IMR-90 (cell line): ENCODE data around the gene FGFRL1. TPM values are rescaled to one million over a fixed set of nuclear protein-coding genes. Genes with fewer than 3 reads are reported as not detected.

ENCODE experiments used
- ATAC-seq: fragments of 200-7000 bp; cut with Tn5 transposase; 2 replicates; pipeline ENCODE4 v1.9.1; 2020; ENCODE audit warnings: low read depth, mild to moderate bottlenecking, moderate library complexity
- BruUV-seq: library from RNA; stranded (reverse); fragments of 400-500 nt; replicated peaks from 2 replicates; lab custom pipeline; 2021; lab: Mats Ljungman, UMichigan
- CTCF ChIA-PET: fragments of 300-600 bp; formaldehyde crosslinking; extraction: SDS; loops from one replicate; lab custom pipeline; 2021; ENCODE audit warnings: antibody characterized with exemption; lab: Yijun Ruan, JAX
- POLR2A ChIA-PET: fragments of 300-600 bp; sonication (Branson Sonifier 250); formaldehyde crosslinking; loops from one replicate; lab custom pipeline; 2022; ENCODE audit warnings: antibody characterized with exemption; ENCODE audit not compliant: unreplicated experiment; lab: Charles Lee
- DNase-seq: peaks from one replicate; pipeline ENCODE4 v3.0.0; 2013
- H2AFZ ChIP-seq: replicated peaks from 2 replicates; pipeline ENCODE3; 2013; ENCODE audit warnings: low read length, mild to moderate bottlenecking; ENCODE audit not compliant: poor library complexity
- H2AK5ac ChIP-seq: 2 replicates; pipeline ENCODE4 v1.6.1; 2013; ENCODE audit warnings: low read depth, low read length, inconsistent platforms
- H2AK9ac ChIP-seq: replicated peaks from 2 replicates; pipeline ENCODE3; 2013; ENCODE audit warnings: mild to moderate bottlenecking, low read depth, low read length, moderate library complexity; ENCODE audit not compliant: poor library complexity
- H2BK120ac ChIP-seq: 2 replicates; pipeline ENCODE4 v1.6.1; 2013; ENCODE audit warnings: low read depth, low read length, inconsistent platforms
- H2BK15ac ChIP-seq: 3 replicates; pipeline ENCODE4 v1.6.1; 2013; ENCODE audit warnings: low read depth, low read length, inconsistent platforms
- H2BK20ac ChIP-seq: 2 replicates; pipeline ENCODE4 v1.6.1; 2013; ENCODE audit warnings: low read depth, mild to moderate bottlenecking, inconsistent platforms, low read length, moderate library complexity
- H2BK5ac ChIP-seq: 2 replicates; pipeline ENCODE4 v1.6.1; 2013; ENCODE audit warnings: mild to moderate bottlenecking, low read depth, low read length, inconsistent platforms; ENCODE audit not compliant: poor library complexity, severe bottlenecking
- H3K14ac ChIP-seq: replicated peaks from 2 replicates; pipeline ENCODE4 v1.6.1; 2013; ENCODE audit warnings: low read depth, low read length, inconsistent platforms
- H3K18ac ChIP-seq: 2 replicates; pipeline ENCODE4 v1.6.1; 2013; ENCODE audit warnings: low read depth, low read length, control low read depth
- H3K23ac ChIP-seq: 2 replicates; pipeline ENCODE4 v1.6.1; 2013; ENCODE audit warnings: low read depth, low read length, inconsistent platforms
- H3K27ac ChIP-seq: 2 replicates; pipeline ENCODE4 v1.5.1; 2013; ENCODE audit warnings: mild to moderate bottlenecking, control low read depth, low read length; ENCODE audit not compliant: insufficient read depth
- H3K27me3 ChIP-seq: 2 replicates; pipeline ENCODE4 v1.6.1; 2013; ENCODE audit warnings: low read length; ENCODE audit not compliant: control insufficient read depth, insufficient read depth
- H3K36me3 ChIP-seq: 2 replicates; pipeline ENCODE4 v1.6.1; 2013; ENCODE audit warnings: low read length, mixed read lengths; ENCODE audit not compliant: control insufficient read depth, insufficient read depth
- H3K4ac ChIP-seq: 2 replicates; pipeline ENCODE4 v1.6.1; 2013; ENCODE audit warnings: low read depth, low read length, inconsistent platforms
- H3K4me1 ChIP-seq: 2 replicates; pipeline ENCODE4 v1.6.1; 2013; ENCODE audit warnings: low read length, mixed read lengths; ENCODE audit not compliant: control insufficient read depth, insufficient read depth
- H3K4me2 ChIP-seq: 2 replicates; pipeline ENCODE4 v1.6.1; 2013; ENCODE audit warnings: low read depth, mild to moderate bottlenecking, control low read depth, low read length, moderate library complexity
- H3K4me3 ChIP-seq: 2 replicates; pipeline ENCODE4 v1.5.1; 2013; ENCODE audit warnings: low read depth, mild to moderate bottlenecking, control low read depth, low read length, moderate library complexity; ENCODE audit not compliant: insufficient read depth
- H3K56ac ChIP-seq: 2 replicates; pipeline ENCODE4 v1.6.1; 2013; ENCODE audit warnings: low read length, inconsistent platforms; ENCODE audit not compliant: insufficient read depth; ENCODE audit errors: extremely low read depth
- H3K79me1 ChIP-seq, 2 experiments: 2 replicates each; pipeline ENCODE4 v1.6.1; 2013; ENCODE audit warnings: low read length in 2 of 2, inconsistent platforms in 1 of 2, low read depth in 1 of 2
- H3K9ac ChIP-seq: 2 replicates; pipeline ENCODE4 v1.6.1; 2013; ENCODE audit warnings: low read depth, low read length, control low read depth
- H3K9me1 ChIP-seq: 2 replicates; pipeline ENCODE4 v1.6.1; 2013; ENCODE audit warnings: low read length, inconsistent platforms; ENCODE audit not compliant: insufficient read depth
- H3K9me3 ChIP-seq: 2 replicates; pipeline ENCODE4 v1.6.1; 2013; ENCODE audit warnings: low read length; ENCODE audit not compliant: control insufficient read depth, insufficient read depth
- H4K20me1 ChIP-seq: 2 replicates; pipeline ENCODE4 v1.6.1; 2013; ENCODE audit warnings: low read length, inconsistent platforms; ENCODE audit not compliant: insufficient read depth
- H4K5ac ChIP-seq: 2 replicates; pipeline ENCODE4 v1.6.1; 2013; ENCODE audit warnings: mild to moderate bottlenecking, low read depth, low read length, control low read depth
- H4K8ac ChIP-seq, 2 experiments: 2 replicates each; pipeline ENCODE4 v1.6.1; 2013; ENCODE audit warnings: low read depth in 2 of 2, low read length in 2 of 2, control low read depth in 1 of 2, inconsistent platforms in 1 of 2
- H4K91ac ChIP-seq: 2 replicates; pipeline ENCODE4 v1.6.1; 2013; ENCODE audit warnings: low read depth, low read length, inconsistent platforms; ENCODE audit not compliant: insufficient read depth
- CEBPB ChIP-seq: IDR thresholded peaks from 2 replicates; pipeline ENCODE4 v1.6.1; 2012; ENCODE audit warnings: low read depth, low read length, improper control_type of control experiment
- MAFK ChIP-seq: IDR thresholded peaks from 2 replicates; pipeline ENCODE4 v1.6.1; 2012; ENCODE audit warnings: low read depth, low read length, improper control_type of control experiment
- MAZ ChIP-seq: IDR thresholded peaks from 2 replicates; pipeline ENCODE4 v1.6.1; 2012; ENCODE audit warnings: low read depth, mild to moderate bottlenecking, low read length, improper control_type of control experiment, moderate library complexity, borderline replicate concordance
- MXI1 ChIP-seq: IDR thresholded peaks from 2 replicates; pipeline ENCODE4 v1.6.1; 2012; ENCODE audit warnings: low read depth, mild to moderate bottlenecking, low read length, moderate library complexity, borderline replicate concordance
- WGBS, 2 experiments: methylation state at CpG; one replicate each; pipeline versions ENCODE4 v1.1.5 to v1.1.7; 2013; ENCODE audit warnings: missing lambda C conversion rate in 2 of 2; ENCODE audit not compliant: insufficient read length in 1 of 2; ENCODE audit errors: extremely low coverage in 2 of 2; 5-methylcytosine and 5-hydroxymethylcytosine counted together
- dilution Hi-C: fragments of 300-500 bp; cut with HindIII; formaldehyde crosslinking; loops from one replicate; pipeline ENCODE4 v1.14.3; 2018; ENCODE audit warnings: low sequenced_read_pairs; ENCODE audit not compliant: unreplicated experiment
- in situ Hi-C: fragments of 300-500 bp; cut with MboI; formaldehyde crosslinking; loops from 3 replicates; pipeline ENCODE4 v1.14.3; 2019; ENCODE audit warnings: low sequenced_read_pairs, inconsistent platforms, mixed read lengths
- intact Hi-C: fragments of 100-400 bp; cut with micrococcal nuclease; formaldehyde crosslinking; loops from 2 replicates; pipeline ENCODE4 v1.10.0; 2022
- polyA plus RNA-seq, 3 experiments: library from polyadenylated mRNA; depleted of rRNA; stranded (reverse); fragments of >200 nt; gene quantifications; 2 replicates each; pipeline ENCODE4 v1.2.3, GENCODE V29; 2012; ENCODE audit warnings: low replicate concordance in 1 of 3
- total RNA-seq: library from RNA; depleted of rRNA; stranded (reverse); fragments of >200 nt; gene quantifications from 2 replicates; pipeline ENCODE4 v1.2.3, GENCODE V29; 2012
- TF ChIP-seq, protein P1 (sequence below): conservative IDR thresholded peaks from 2 replicates; pipeline ENCODE4 v1.5.1; 2012; ENCODE audit warnings: mild to moderate bottlenecking, low read depth, low read length, improper control_type of control experiment

The FGFRL1 gene
- total and polyA plus RNA-seq, 2 of the 4 experiments (the other 2 are of a cell fraction) = 49.3 to 78.8 TPM

DNA sequence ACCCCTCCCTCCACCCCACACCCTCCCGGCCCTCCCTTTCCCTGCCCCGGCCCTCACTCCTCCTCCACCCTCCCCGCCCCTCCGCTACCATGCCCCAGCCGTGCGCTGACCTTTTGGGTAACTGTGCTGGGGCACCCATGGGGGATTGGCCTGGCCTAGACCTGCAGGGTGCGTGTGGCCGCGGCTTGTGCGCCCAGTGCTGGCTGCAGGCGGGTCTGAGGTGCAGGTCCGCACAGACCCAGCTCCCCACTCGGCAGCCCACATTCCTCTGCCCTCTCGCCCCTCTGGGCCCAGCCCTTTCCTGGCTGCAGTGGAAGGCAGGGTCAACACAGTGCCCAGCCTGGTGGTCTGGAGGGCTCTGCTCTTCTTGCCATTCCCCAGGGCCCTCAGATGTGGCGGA, 24.7 kb downstream of the FGFRL1 start:
- H3K14ac ChIP-seq = no peak overlapping the region
- no peak overlapping the region for H4K5ac ChIP-seq
- no peak overlapping the region for H2BK20ac ChIP-seq
- H2AK5ac ChIP-seq = no peak overlapping the region
- H3K9me3 ChIP-seq = no peaks in the 10 kb centered on the region
- peaks cover 22% of the 10 kb centered on the region for H3K4me1 ChIP-seq
- in situ Hi-C loops = no loop called here
- H3K4me2 ChIP-seq = no peak overlapping the region
- H2AK9ac ChIP-seq = peak overlapping the region; percentile 65
- no peak overlapping the region for H3K27ac ChIP-seq
- no peak overlapping the region for H3K18ac ChIP-seq
- no peaks in the 10 kb centered on the region for H3K27me3 ChIP-seq
- 92% methylated on average over 8 of the region's 15 CpGs; no CpG with 5 or more reads in 1 of the 2 experiments for WGBS, 2 experiments
- H2BK120ac ChIP-seq = no peak overlapping the region
- no peak overlapping the region for H3K23ac ChIP-seq
- no peak for DNase-seq
- no peaks in the 10 kb centered on the region for H3K79me1 ChIP-seq
- no peak overlapping the region for H3K4ac ChIP-seq
- CTCF ChIA-PET = no interaction called here
- no peak for ATAC-seq
- POLR2A ChIA-PET = no interaction called here
- H2BK15ac ChIP-seq = no peak overlapping the region
- H4K20me1 ChIP-seq = no peaks in the 10 kb centered on the region
- BruUV-seq = no TSS peak
- dilution Hi-C loops = no loop called here
- peaks cover 12% of the 10 kb centered on the region; the same call in 1 of the 2 replicates for H3K9me1 ChIP-seq
- TF ChIP-seq CEBPB (no peak), MAFK (no peak), MXI1 (no peak), MAZ (no peak)
- TF ChIP-seq, protein P1, sequence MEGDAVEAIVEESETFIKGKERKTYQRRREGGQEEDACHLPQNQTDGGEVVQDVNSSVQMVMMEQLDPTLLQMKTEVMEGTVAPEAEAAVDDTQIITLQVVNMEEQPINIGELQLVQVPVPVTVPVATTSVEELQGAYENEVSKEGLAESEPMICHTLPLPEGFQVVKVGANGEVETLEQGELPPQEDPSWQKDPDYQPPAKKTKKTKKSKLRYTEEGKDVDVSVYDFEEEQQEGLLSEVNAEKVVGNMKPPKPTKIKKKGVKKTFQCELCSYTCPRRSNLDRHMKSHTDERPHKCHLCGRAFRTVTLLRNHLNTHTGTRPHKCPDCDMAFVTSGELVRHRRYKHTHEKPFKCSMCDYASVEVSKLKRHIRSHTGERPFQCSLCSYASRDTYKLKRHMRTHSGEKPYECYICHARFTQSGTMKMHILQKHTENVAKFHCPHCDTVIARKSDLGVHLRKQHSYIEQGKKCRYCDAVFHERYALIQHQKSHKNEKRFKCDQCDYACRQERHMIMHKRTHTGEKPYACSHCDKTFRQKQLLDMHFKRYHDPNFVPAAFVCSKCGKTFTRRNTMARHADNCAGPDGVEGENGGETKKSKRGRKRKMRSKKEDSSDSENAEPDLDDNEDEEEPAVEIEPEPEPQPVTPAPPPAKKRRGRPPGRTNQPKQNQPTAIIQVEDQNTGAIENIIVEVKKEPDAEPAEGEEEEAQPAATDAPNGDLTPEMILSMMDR = no peak
- no peaks in the 10 kb centered on the region for H3K36me3 ChIP-seq
- no peak overlapping the region for H3K9ac ChIP-seq
- H2BK5ac ChIP-seq = no peak overlapping the region
- H4K8ac ChIP-seq = no peak overlapping the region
- no peak overlapping the region for H2AFZ ChIP-seq
- no peak overlapping the region for H3K4me3 ChIP-seq
- no peak overlapping the region for H3K56ac ChIP-seq
- intact Hi-C loops = no loop called here
- H4K91ac ChIP-seq = no peak overlapping the region
